Left lung (tissue), 10 donors: ENCODE results near the gene PNKD. TPM values are rescaled to one million over a fixed set of nuclear protein-coding genes. Genes with fewer than 3 reads are reported as not detected.

ENCODE experiments used
- ATAC-seq: fragments of 200-7000 bp; cut with Tn5 transposase; one replicate; pipeline ENCODE4 v1.9.1; 2020; ENCODE audit warnings: moderate library complexity
- DNase-seq, 4 donors: peaks; one replicate each; pipeline ENCODE4 v3.0.0-alpha.2; 2013 to 2020
- H3K27ac ChIP-seq, 2 donors: fragments of 200-600 bp; sonication (generic) in 1 of 2; one replicate each; pipeline versions ENCODE4 v1.5.0 to v1.8.0; 2020 to 2021
- H3K27me3 ChIP-seq, 2 donors: fragments of 200-600 bp; sonication (generic) in 1 of 2; one replicate each; pipeline versions ENCODE4 v1.5.0 to v1.8.0; 2020 to 2021
- H3K36me3 ChIP-seq, 2 donors: fragments of 200-600 bp; sonication (generic) in 1 of 2; one replicate each; pipeline versions ENCODE4 v1.5.0 to v1.8.0; 2020 to 2021
- H3K4me1 ChIP-seq, 2 donors: fragments of 200-600 bp; one replicate each; pipeline ENCODE4 v1.8.0; 2021
- H3K4me3 ChIP-seq, 2 donors: fragments of 200-600 bp; sonication (generic) in 1 of 2; one replicate each; pipeline versions ENCODE4 v1.5.0 to v1.8.0; 2020 to 2021; ENCODE audit warnings: mild to moderate bottlenecking in 1 of 2
- H3K9me3 ChIP-seq, 2 donors: fragments of 200-600 bp; sonication (generic) in 1 of 2; one replicate each; pipeline versions ENCODE4 v1.5.0 to v1.8.0; 2020 to 2021
- CTCF ChIP-seq, 2 donors: fragments of 200-600 bp; sonication (generic) in 1 of 2; IDR thresholded peaks; one replicate each; pipeline versions ENCODE4 v1.5.0 to v1.8.0; 2021; ENCODE audit warnings: antibody characterized with exemption in 2 of 2
- intact Hi-C, 2 donors: fragments of 100-400 bp; cut with DNase I; formaldehyde crosslinking; loops; one replicate each; pipeline versions ENCODE4 v1.11.2 to v1.14.2; 2022
- microRNA-seq, 2 donors: library from miRNA; unstranded; fragments of <30 nt; microRNA quantifications; one replicate each; pipeline ENCODE4, GENCODE V29; 2019
- polyA plus RNA-seq, 6 donors: library from polyadenylated mRNA; unstranded; fragments of 120-200 nt; gene quantifications; one replicate each; pipeline ENCODE4 v1.2.1, GENCODE V29; 2013; ENCODE audit not compliant: insufficient read length in 6 of 6
- total RNA-seq, 2 donors: library from RNA; stranded (reverse); fragmentation: NEBNext Ultra II Directional; extraction: Animal tissue kit (Norgen Biotek cat#: 25700); gene quantifications; one replicate each; pipeline ENCODE4 v1.2.1, GENCODE V29; 2021
- donor health status: DM: no; HTN: yes; CAD: no.
- donor health status: DM: no; HTN: no; CAD: no.

The PNKD gene
- total and polyA plus RNA-seq, 8 donors = 58.2 to 96.8 (median 62.4) TPM

- Histone ChIP-seq H3K36me3 (peaks cover 0 to 47% of the 10 kb centered on the region in 2 donors), H3K4me3 (peak overlapping the region in 1 of 2 donors; percentile 98), H3K27ac (peak overlapping the region in 1 of 2 donors; percentile 99), H3K9me3 (no peaks in the 10 kb centered on the region), H3K4me1 (peaks cover 12 to 73% of the 10 kb centered on the region in 2 donors), H3K27me3 (no peaks in the 10 kb centered on the region)
- DNase-seq (no peak), ATAC-seq (no peak)
- intact Hi-C loops = loop anchor here (5.0 to 10.0 kb wide), 2 partner anchors 98 to 120 kb away; partner anchors contain the start of genes AAMP (in 1 of the 2) and PNKD (in 1 of the 2)
- TF ChIP-seq CTCF (IDR thresholded peaks at IDR 0.05) = no peak
Measured at GRCh38 chr2:218395090-218395444, 124.7 kb downstream of the PNKD start.

GRCh38 chr2:218395456-218395825 is 125.1 kb downstream of the PNKD start:
- no peaks in the 10 kb centered on the region for H3K27me3 ChIP-seq
- peak overlapping the region in 1 of 2 donors; percentile 98 for H3K4me3 ChIP-seq
- H3K27ac ChIP-seq = peak overlapping the region; percentile 99
- no peaks in the 10 kb centered on the region for H3K9me3 ChIP-seq
- peak in 2 of 4 donors; percentile 46 to 73 for DNase-seq
- H3K4me1 ChIP-seq = peaks cover 12 to 69% of the 10 kb centered on the region in 2 donors
- no peak for ATAC-seq
- H3K36me3 ChIP-seq = peaks cover 0 to 44% of the 10 kb centered on the region in 2 donors
- no peak for TF ChIP-seq CTCF (IDR thresholded peaks at IDR 0.05)
- intact Hi-C loops = loop anchor here (5.0 to 10.0 kb wide), 2 partner anchors 98 to 121 kb away; partner anchors contain the start of genes AAMP (in 1 of the 2) and PNKD (in 1 of the 2)

GRCh38 chr2:218395826-218396687 is 125.7 kb downstream of the PNKD start:
- intact Hi-C loops = loop anchor here (5.0 to 10.0 kb wide), 2 partner anchors 99 to 121 kb away; partner anchors contain the start of genes AAMP (in 1 of the 2) and PNKD (in 1 of the 2)
- peaks cover 15 to 67% of the 10 kb centered on the region in 2 donors for H3K4me1 ChIP-seq
- H3K4me3 ChIP-seq = peak overlapping the region; percentile 98
- ATAC-seq (peak; percentile 71), DNase-seq (peak; percentile 97 to 99 (median 98))
- no peaks in the 10 kb centered on the region for H3K27me3 ChIP-seq
- TF ChIP-seq CTCF (IDR thresholded peaks at IDR 0.05) = peak; percentile 80 to 96
- no peaks in the 10 kb centered on the region for H3K9me3 ChIP-seq
- H3K27ac ChIP-seq = peak overlapping the region; percentile 99
- H3K36me3 ChIP-seq = peaks cover 0 to 38% of the 10 kb centered on the region in 2 donors

Small RNAs within 50 kb of the gene (microRNA-seq; reads per million reads assigned to microRNA genes)
- gene MIR6513 (4.2 to 5.2 reads per million in 2 donors), gene MIR6810 (2.0 to 2.2 reads per million in 2 donors)

Other genes with a start within 250 kb of the PNKD start
- under 1 TPM in 1 of 2 donors, not detected in 1; 0.42 TPM for gene RUFY4, start 201.3 kb upstream of the PNKD start, total RNA-seq
- under 1 TPM; 0.41 to 0.74 (median 0.55) TPM for gene RUFY4, start 201.3 kb upstream of the PNKD start, polyA plus RNA-seq
- 10 to 100 TPM in 1 of 2 donors, 1 to 10 TPM in 1; 3.1 to 22.0 TPM for gene CXCR2, start 144.5 kb upstream of the PNKD start, total RNA-seq
- gene CXCR2, start 144.5 kb upstream of the PNKD start, polyA plus RNA-seq = under 1 TPM; 0.23 to 0.29 (median 0.26) TPM
- 10 to 100 TPM in 1 of 2 donors, 1 to 10 TPM in 1; 1.7 to 21.0 TPM for gene CXCR1, start 103.6 kb upstream of the PNKD start, total RNA-seq
- gene CXCR1, start 103.6 kb upstream of the PNKD start, polyA plus RNA-seq = under 1 TPM in 5 of 6 donors, not detected in 1; 0.06 to 0.18 (median 0.07) TPM
- gene ARPC2, start 53.3 kb upstream of the PNKD start, total RNA-seq = 100 to 1,000 TPM; 361 to 452 TPM
- 100 to 1,000 TPM; 229 to 266 (median 253) TPM for gene ARPC2, start 53.3 kb upstream of the PNKD start, polyA plus RNA-seq
- gene GPBAR1, start 9.5 kb upstream of the PNKD start, total RNA-seq = 1 to 10 TPM; 1.7 to 4.3 TPM
- gene GPBAR1, start 9.5 kb upstream of the PNKD start, polyA plus RNA-seq = 1 to 10 TPM in 5 of 6 donors, under 1 TPM in 1; 0.88 to 1.7 (median 1.2) TPM
- gene AAMP, start 382 bp upstream of the PNKD start, total RNA-seq = 10 to 100 TPM; 55.2 to 57.2 TPM
- gene AAMP, start 382 bp upstream of the PNKD start, polyA plus RNA-seq = 100 to 1,000 TPM; 106 to 120 (median 115) TPM
- gene TMBIM1, start 22.0 kb downstream of the PNKD start, total RNA-seq = 100 to 1,000 TPM; 281 to 308 TPM
- 10 to 100 TPM; 63.5 to 78.4 (median 70.6) TPM for gene TMBIM1, start 22.0 kb downstream of the PNKD start, polyA plus RNA-seq
- 1 to 10 TPM in 1 of 2 donors, under 1 TPM in 1; 0.55 to 3.3 TPM for gene CATIP, start 86.3 kb downstream of the PNKD start, total RNA-seq
- gene CATIP, start 86.3 kb downstream of the PNKD start, polyA plus RNA-seq = 1 to 10 TPM in 4 of 6 donors, under 1 TPM in 2; 0.76 to 4.1 (median 2.1) TPM
- 100 to 1,000 TPM in 1 of 2 donors, 10 to 100 TPM in 1; 98.2 to 194 TPM for gene SLC11A1, start 111.8 kb downstream of the PNKD start, total RNA-seq
- gene SLC11A1, start 111.8 kb downstream of the PNKD start, polyA plus RNA-seq = 1 to 10 TPM in 1 of 6 donors, under 1 TPM in 5; 0.70 to 1.8 (median 0.89) TPM
- gene CTDSP1, start 129.3 kb downstream of the PNKD start, total RNA-seq = 100 to 1,000 TPM; 122 to 147 TPM
- 100 to 1,000 TPM; 124 to 160 (median 148) TPM for gene CTDSP1, start 129.3 kb downstream of the PNKD start, polyA plus RNA-seq
- under 1 TPM in 1 of 2 donors, not detected in 1; 0.29 TPM for gene VIL1, start 148.6 kb downstream of the PNKD start, total RNA-seq
- gene VIL1, start 148.6 kb downstream of the PNKD start, polyA plus RNA-seq = 1 to 10 TPM; 1.0 to 1.8 (median 1.2) TPM